GM18517 (cell line): ENCODE results near the gene FANCG.

Source experiments
- ATAC-seq: cut with Tn5 transposase; IDR thresholded peaks from one replicate; pipeline ENCODE4 v1.9.1; 2021; ENCODE audit warnings: mild to moderate bottlenecking, moderate library complexity; ENCODE audit not compliant: unreplicated experiment

FANCG gene

GRCh38 chr9:35027374-35027773, 52.4 kb downstream of the FANCG start:
- no peak for ATAC-seq

- ATAC-seq, result no peak
These were observed 53.1 kb downstream of the FANCG start for GRCh38 chr9:35026671-35027070.
